Cardiac atrium fibroblast (primary cell): ENCODE data around the gene OR5K1. TPM values are rescaled to one million over a fixed set of nuclear protein-coding genes. Genes with fewer than 3 reads are reported as not detected.

Experiments used
- total RNA-seq: library from RNA; depleted of rRNA; stranded (reverse); fragments of >200 nt; gene quantifications from 2 replicates; pipeline ENCODE4 v1.2.3, GENCODE V29; 2015

Gene OR5K1
- not detected in 2 replicates for total RNA-seq

GRCh38 chr3:98462901-98463300 lies at the start of gene OR5K1:
OR5K1 (plus strand) TSS chr3:98463201; CDS start chr3:98469577, 6,376 bp downstream.

GRCh38 chr3:98497381-98497780 lies 34.4 kb downstream of the OR5K1 start, which contains the start of gene OR5K2:
OR5K2 (plus strand) TSS chr3:98497681; CDS start chr3:98497681, 0 bp downstream.

Other genes starting within 250 kb of the OR5K1 start
- not detected in 2 replicates for gene OR5H6, start 199.0 kb upstream of the OR5K1 start, total RNA-seq
- gene OR5H2, start 180.7 kb upstream of the OR5K1 start, total RNA-seq: not detected in 2 replicates
- not detected in 2 replicates for gene OR5K4, start 109.3 kb upstream of the OR5K1 start, total RNA-seq
- gene OR5K3, start 72.5 kb upstream of the OR5K1 start, total RNA-seq: not detected in 2 replicates
- not detected in 2 replicates for gene OR5K2, start 34.5 kb downstream of the OR5K1 start, total RNA-seq
- gene CLDND1, start 59.7 kb downstream of the OR5K1 start, total RNA-seq: 83.8 and 97.7 TPM in 2 replicates
- gene GPR15, start 68.8 kb downstream of the OR5K1 start, total RNA-seq: not detected in 2 replicates
- gene CPOX, start 130.4 kb downstream of the OR5K1 start, total RNA-seq: 48.4 and 51.7 TPM in 2 replicates